SJSA1 (cell line): ENCODE results near the gene ARID5A. TPM values are rescaled to one million over a fixed set of nuclear protein-coding genes. Genes with fewer than 3 reads are reported as not detected.
"Not testable (repeated sequence)": the region's sequence is repeated elsewhere in the genome, so short reads cannot be mapped to it uniquely, and the experiment has no call there.

Experiments used
- DNase-seq, 2 experiments: peaks; one replicate each; pipeline ENCODE4 v3.0.0-alpha.2; 2015 to 2020; ENCODE audit warnings: low spot score in 2 of 2, low read depth in 1 of 2
- H3K27ac ChIP-seq: fragments of 250-450 bp; sonication (Bioruptor Pico); 2 replicates; pipeline ENCODE4 v1.5.1; 2020; ENCODE audit warnings: mild to moderate bottlenecking, moderate library complexity
- H3K27me3 ChIP-seq: fragments of 250-450 bp; sonication (Bioruptor Pico); replicated peaks from 2 replicates; pipeline ENCODE4 v1.5.1; 2020; ENCODE audit warnings: mild to moderate bottlenecking, moderate library complexity
- H3K36me3 ChIP-seq: fragments of 250-450 bp; sonication (Bioruptor Pico); 2 replicates; pipeline ENCODE4 v1.5.1; 2020; ENCODE audit warnings: mild to moderate bottlenecking
- H3K4me1 ChIP-seq: fragments of 250-450 bp; sonication (Bioruptor Pico); replicated peaks from 2 replicates; pipeline ENCODE4 v1.6.1; 2021; ENCODE audit warnings: mild to moderate bottlenecking
- H3K4me3 ChIP-seq: fragments of 250-450 bp; sonication (Bioruptor Pico); 2 replicates; pipeline ENCODE4 v1.5.1; 2020; ENCODE audit warnings: mild to moderate bottlenecking
- H3K9me3 ChIP-seq: fragments of 250-450 bp; sonication (Bioruptor Pico); replicated peaks from 2 replicates; pipeline ENCODE4 v1.5.1; 2020; ENCODE audit warnings: mild to moderate bottlenecking
- total RNA-seq: library from RNA; depleted of rRNA; stranded (reverse); fragments of >200 nt; shearing (Covaris generic); gene quantifications from 2 replicates; pipeline ENCODE4 v1.2.3, GENCODE V29; 2014

ARID5A gene
- total RNA-seq, 1 experiment from 2014 or later = 9.7 TPM

- Histone ChIP-seq H3K9me3 (no peaks in the 10 kb centered on the region), H3K4me1 (no peaks in the 10 kb centered on the region), H3K27me3 (no peaks in the 10 kb centered on the region), H3K4me3 (no peak overlapping the region), H3K27ac (no peak overlapping the region), H3K36me3 (peaks cover 7% of the 10 kb centered on the region)
- peak in 1 of 2 experiments; percentile 16 for DNase-seq
These were observed 11.2 kb downstream of the ARID5A start for GRCh38 chr2:96547731-96548171.

GRCh38 chr2:96548558-96549465, 12.3 kb downstream of the ARID5A start:
- peak in 1 of 2 experiments; percentile 34 for DNase-seq
- Histone ChIP-seq H3K27ac (no peak overlapping the region), H3K9me3 (no peaks in the 10 kb centered on the region), H3K27me3 (no peaks in the 10 kb centered on the region), H3K4me1 (no peaks in the 10 kb centered on the region), H3K36me3 (peaks cover 7% of the 10 kb centered on the region), H3K4me3 (no peak overlapping the region)

GRCh38 chr2:96549466-96549785, 12.9 kb downstream of the ARID5A start:
- Histone ChIP-seq H3K27me3 (no peaks in the 10 kb centered on the region), H3K9me3 (no peaks in the 10 kb centered on the region), H3K36me3 (peaks cover 7% of the 10 kb centered on the region), H3K27ac (no peak overlapping the region), H3K4me3 (no peak overlapping the region), H3K4me1 (peaks cover 3% of the 10 kb centered on the region)
- peak in 1 of 2 experiments; percentile 33 for DNase-seq

GRCh38 chr2:96549967-96550786, 13.6 kb downstream of the ARID5A start:
- H3K4me3 ChIP-seq = no peak overlapping the region
- no peaks in the 10 kb centered on the region for H3K27me3 ChIP-seq
- H3K27ac ChIP-seq = no peak overlapping the region
- peaks cover 7% of the 10 kb centered on the region for H3K36me3 ChIP-seq
- H3K4me1 ChIP-seq = peaks cover 6% of the 10 kb centered on the region
- DNase-seq = no peak
- no peaks in the 10 kb centered on the region for H3K9me3 ChIP-seq

- Histone ChIP-seq H3K36me3 (peaks cover 7% of the 10 kb centered on the region), H3K27me3 (no peaks in the 10 kb centered on the region), H3K27ac (no peak overlapping the region), H3K4me1 (peaks cover 6% of the 10 kb centered on the region), H3K4me3 (no peak overlapping the region), H3K9me3 (no peaks in the 10 kb centered on the region)
- DNase-seq = no peak
These were observed 14.4 kb downstream of the ARID5A start for GRCh38 chr2:96550787-96551604.

- Histone ChIP-seq H3K27me3 (no peaks in the 10 kb centered on the region), H3K9me3 (0 out of 2 replicates have a peak, but pooled peaks cover under 1% of the 10 kb centered on the region), H3K27ac (no peak overlapping the region), H3K36me3 (peaks cover 7% of the 10 kb centered on the region), H3K4me1 (peaks cover 6% of the 10 kb centered on the region), H3K4me3 (no peak overlapping the region)
- DNase-seq = no peak
These were observed 15.2 kb downstream of the ARID5A start for GRCh38 chr2:96551605-96552314.

- Histone ChIP-seq H3K4me3 (no peak overlapping the region), H3K4me1 (peaks cover 6% of the 10 kb centered on the region), H3K27ac (no peak overlapping the region), H3K27me3 (no peaks in the 10 kb centered on the region), H3K36me3 (peaks cover 7% of the 10 kb centered on the region), H3K9me3 (0 out of 2 replicates have a peak, but pooled peaks cover 5% of the 10 kb centered on the region)
- DNase-seq = no peak
These were observed 16.0 kb downstream of the ARID5A start for GRCh38 chr2:96552315-96553175.

- no peak for DNase-seq
- H3K36me3 ChIP-seq = peaks cover 5% of the 10 kb centered on the region
These were observed 16.8 kb downstream of the ARID5A start for GRCh38 chr2:96553176-96553956.

GRCh38 chr2:96553957-96554292, 17.4 kb downstream of the ARID5A start:
- H3K4me1 ChIP-seq, H3K27ac ChIP-seq, H3K27me3 ChIP-seq, DNase-seq, H3K36me3 ChIP-seq, H3K9me3 ChIP-seq, H3K4me3 ChIP-seq: not testable (repeated sequence)

More at GRCh38 chr2:96553176-96553956, 16.8 kb downstream of the ARID5A start:
- H3K4me3 ChIP-seq = no peak overlapping the region
- 0 out of 2 replicates have a peak, but pooled peaks cover 5% of the 10 kb centered on the region for H3K9me3 ChIP-seq
- H3K27me3 ChIP-seq = no peaks in the 10 kb centered on the region
- peaks cover 6% of the 10 kb centered on the region for H3K4me1 ChIP-seq
- H3K27ac ChIP-seq = no peak overlapping the region

GRCh38 chr2:96554293-96555145, 18.0 kb downstream of the ARID5A start:
- no peak overlapping the region for H3K27ac ChIP-seq
- DNase-seq = peak in 1 of 2 experiments; percentile 55
- H3K36me3 ChIP-seq = no peaks in the 10 kb centered on the region
- peaks cover 6% of the 10 kb centered on the region for H3K4me1 ChIP-seq
- 0 out of 2 replicates have a peak, but pooled peaks cover 5% of the 10 kb centered on the region for H3K9me3 ChIP-seq
- H3K27me3 ChIP-seq = no peaks in the 10 kb centered on the region
- H3K4me3 ChIP-seq = no peak overlapping the region

GRCh38 chr2:96555146-96555610, 18.6 kb downstream of the ARID5A start:
- Histone ChIP-seq H3K27ac (no peak overlapping the region), H3K4me1 (peaks cover 6% of the 10 kb centered on the region), H3K4me3 (no peak overlapping the region), H3K36me3 (no peaks in the 10 kb centered on the region), H3K27me3 (no peaks in the 10 kb centered on the region), H3K9me3 (0 out of 2 replicates have a peak, but pooled peaks cover 5% of the 10 kb centered on the region)
- no peak for DNase-seq
